GM12878 (cell line): ENCODE results near the gene HSPBAP1. TPM values are rescaled to one million over a fixed set of nuclear protein-coding genes. Genes with fewer than 3 reads are reported as not detected.

Experiments used
- BCLAF1 ChIP-seq: fragments of 450-650 bp; IDR thresholded peaks from 2 replicates; pipeline ENCODE4 v1.6.1; 2017; ENCODE audit warnings: antibody characterized with exemption, mild to moderate bottlenecking, moderate library complexity
- BHLHE40 ChIP-seq, 2 experiments: fragments of 450-650 bp in 1 of 2; IDR thresholded peaks; 2 replicates each; pipeline ENCODE4 v1.6.1; 2011 to 2017; ENCODE audit warnings: low read depth in 2 of 2, borderline replicate concordance in 1 of 2, improper control_type of control experiment in 1 of 2, low read length in 1 of 2, mild to moderate bottlenecking in 1 of 2
- BMI1 ChIP-seq: fragments of 450-650 bp; IDR thresholded peaks from 2 replicates; pipeline ENCODE4 v1.6.1; 2016; ENCODE audit warnings: mild to moderate bottlenecking, moderate library complexity, borderline replicate concordance
- DPF2 ChIP-seq: fragments of 450-650 bp; IDR thresholded peaks from 2 replicates; pipeline ENCODE4 v1.6.1; 2017; ENCODE audit warnings: mild to moderate bottlenecking
- EED ChIP-seq: sonication (generic); IDR thresholded peaks from 2 replicates; pipeline ENCODE4 v1.6.1; 2016; ENCODE audit warnings: antibody characterized with exemption, low read depth
- GATAD2B ChIP-seq: fragments of 450-650 bp; conservative IDR thresholded peaks from 2 replicates; pipeline ENCODE4 v1.6.1; 2017; ENCODE audit warnings: low read depth, mild to moderate bottlenecking, moderate library complexity
- IKZF2 ChIP-seq, 2 experiments: fragments of 450-650 bp; IDR thresholded peaks; 2 replicates each; pipeline ENCODE4 v1.6.1; 2017; ENCODE audit warnings: mild to moderate bottlenecking in 2 of 2, moderate library complexity in 2 of 2
- JUND ChIP-seq: IDR thresholded peaks from 2 replicates; pipeline ENCODE4 v1.6.1; 2012; ENCODE audit warnings: low read depth, mild to moderate bottlenecking, low read length, improper control_type of control experiment, moderate library complexity
- KLF5 ChIP-seq: fragments of 450-650 bp; IDR thresholded peaks from 2 replicates; pipeline ENCODE4 v1.6.1; 2014; ENCODE audit warnings: mild to moderate bottlenecking; ENCODE audit not compliant: partially characterized antibody
- LARP7 ChIP-seq: fragments of 450-650 bp; IDR thresholded peaks from 2 replicates; pipeline ENCODE4 v1.6.1; 2017; ENCODE audit warnings: mild to moderate bottlenecking
- MTA3 ChIP-seq: IDR thresholded peaks from 2 replicates; pipeline ENCODE4 v1.6.1; 2012; ENCODE audit warnings: low read length, inconsistent platforms, borderline replicate concordance
- MXI1 ChIP-seq: fragments of 150-350 bp; IDR thresholded peaks from 2 replicates; pipeline ENCODE4 v1.6.1; 2011; ENCODE audit warnings: low read depth, mild to moderate bottlenecking, inconsistent platforms, low read length, improper control_type of control experiment
- MYB ChIP-seq: fragments of 150-350 bp; IDR thresholded peaks from 2 replicates; pipeline ENCODE4 v1.6.1; 2014; ENCODE audit warnings: mild to moderate bottlenecking, low read depth, low read length, borderline replicate concordance
- NBN ChIP-seq: fragments of 450-650 bp; IDR thresholded peaks from 2 replicates; pipeline ENCODE4 v1.6.1; 2016
- NFXL1 ChIP-seq: fragments of 450-650 bp; IDR thresholded peaks from 2 replicates; pipeline ENCODE4 v1.6.1; 2017; ENCODE audit warnings: antibody characterized with exemption, mild to moderate bottlenecking, borderline replicate concordance
- PAX8 ChIP-seq: fragments of 450-650 bp; IDR thresholded peaks from 2 replicates; pipeline ENCODE4 v1.6.1; 2017; ENCODE audit warnings: mild to moderate bottlenecking, moderate library complexity
- RELA ChIP-seq: fragments of 450-650 bp; IDR thresholded peaks from 2 replicates; pipeline ENCODE4 v1.8.0; 2014; ENCODE audit warnings: borderline replicate concordance; ENCODE audit not compliant: partially characterized antibody
- SMAD5 ChIP-seq: IDR thresholded peaks from 2 replicates; pipeline ENCODE4 v1.6.1; 2016; ENCODE audit warnings: antibody characterized with exemption, low read depth
- SMC3 ChIP-seq: IDR thresholded peaks from 2 replicates; pipeline ENCODE4 v1.6.1; 2011; ENCODE audit warnings: low read length, improper control_type of control experiment, borderline replicate concordance
- TAF1 ChIP-seq: IDR thresholded peaks from 2 replicates; pipeline ENCODE4 v1.6.1; 2011; ENCODE audit warnings: mild to moderate bottlenecking, low read depth, low read length, borderline replicate concordance
- WRNIP1 ChIP-seq: IDR thresholded peaks from 2 replicates; pipeline ENCODE4 v1.6.1; 2011; ENCODE audit warnings: low read depth, low read length, improper control_type of control experiment, borderline replicate concordance
- ZNF24 ChIP-seq: fragments of 450-650 bp; IDR thresholded peaks from 2 replicates; pipeline ENCODE4 v1.6.1; 2017; ENCODE audit warnings: antibody characterized with exemption, mild to moderate bottlenecking
- ZSCAN29 ChIP-seq: fragments of 450-650 bp; IDR thresholded peaks from 2 replicates; pipeline ENCODE4 v1.6.1; 2017; ENCODE audit warnings: mild to moderate bottlenecking, moderate library complexity
- polyA plus RNA-seq, 11 experiments: library from polyadenylated mRNA; depleted of rRNA in 4 of 11; unstranded in 6 of 11; stranded (reverse) in 5 of 11; fragments of >200 nt; fragmentation: Nextera tagmentation in 4 of 11; fragmentation: Illumina TruSeq in 1 of 11; extraction: Ambion mirVana in 4 of 11; extraction: Trizol in 1 of 11; gene quantifications; 1 replicate in 1 of 11; 2 replicates in 10 of 11; pipeline versions ENCODE4 v1.2.1 to v1.2.3, GENCODE V29; 2011 to 2016; ENCODE audit warnings: inconsistent platforms in 2 of 11, missing spikeins in 2 of 11, low read depth in 1 of 11
- total RNA-seq, 4 experiments: library from RNA; depleted of rRNA in 3 of 4; stranded (reverse); fragments of >200 nt in 3 of 4; fragmentation: Illumina TruSeq in 1 of 4; extraction: Trizol in 1 of 4; gene quantifications; 2 replicates each; pipeline versions ENCODE4 v1.2.1 to v1.2.3, GENCODE V29; 2013 to 2021
- TF ChIP-seq, protein P1 (sequence below): fragments of 450-650 bp; IDR thresholded peaks from 2 replicates; pipeline ENCODE4 v1.6.1; 2018; ENCODE audit warnings: mild to moderate bottlenecking, low read depth, moderate library complexity; ENCODE audit not compliant: partially characterized antibody

The HSPBAP1 gene
- total and polyA plus RNA-seq, 10 of the 15 experiments (the other 5 are each of a cell fraction or from before 2014, with no cell fraction given): 3.2 to 10.3 (median 7.9) TPM

DNA sequence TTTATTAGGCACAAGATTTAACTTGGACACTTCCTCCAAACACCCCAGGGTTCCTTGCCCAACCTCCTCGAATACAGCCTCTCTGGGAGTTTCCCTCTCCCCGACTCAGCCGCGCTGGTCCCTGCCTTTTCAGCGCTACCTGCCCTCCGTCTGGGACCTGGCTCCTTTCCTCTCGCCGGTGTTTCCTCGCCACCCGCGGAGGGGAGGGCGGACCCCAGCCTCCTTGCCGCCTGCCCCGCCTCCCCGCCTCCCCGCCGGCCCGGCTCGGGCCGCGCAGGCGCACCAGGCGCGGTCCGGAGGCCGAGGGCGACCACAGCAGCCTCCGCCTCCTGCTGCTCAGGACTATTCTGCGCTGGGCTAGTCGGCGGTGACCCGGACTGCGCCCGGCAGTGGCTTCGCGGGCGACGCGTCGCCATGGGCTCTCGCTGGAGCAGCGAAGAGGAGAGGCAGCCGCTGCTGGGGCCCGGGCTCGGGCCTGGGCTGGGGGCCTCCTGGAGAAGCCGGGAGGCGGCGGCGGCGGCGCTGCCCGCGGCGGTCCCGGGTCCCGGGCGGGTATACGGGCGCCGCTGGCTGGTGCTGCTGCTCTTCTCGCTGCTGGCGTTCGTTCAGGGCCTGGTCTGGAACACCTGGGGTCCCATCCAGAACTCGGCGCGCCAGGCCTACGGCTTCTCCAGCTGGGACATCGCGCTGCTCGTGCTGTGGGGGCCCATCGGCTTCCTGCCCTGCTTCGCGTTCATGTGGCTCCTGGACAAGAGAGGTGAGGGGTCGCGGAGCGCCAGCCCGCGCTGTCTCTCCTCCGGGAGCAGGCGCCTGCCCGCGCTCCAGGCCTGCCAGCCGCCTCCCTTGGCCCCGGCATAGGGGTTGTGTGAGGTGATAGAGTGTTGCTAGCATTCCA, 1.4 kb upstream of the HSPBAP1 start, which contains the start of gene SLC49A4 (continued):
- TF ChIP-seq MXI1: 0 out of 2 replicates have a peak, but pooled peaks have one; percentile 54
- TF ChIP-seq LARP7: peak; percentile 53; the same call in 1 of the 2 replicates
- no peak for TF ChIP-seq WRNIP1
- no peak for TF ChIP-seq EED
- TF ChIP-seq MTA3: no peak
- TF ChIP-seq SMC3: no peak
- TF ChIP-seq ZSCAN29: peak; percentile 60; the same call in 1 of the 2 replicates
- TF ChIP-seq DPF2: peak; percentile 75
- TF ChIP-seq MYB: no peak
- TF ChIP-seq PAX8: no peak
- TF ChIP-seq TAF1: 0 out of 2 replicates have a peak, but pooled peaks have one; percentile 22
- TF ChIP-seq KLF5: peak; percentile 49
- no peak for TF ChIP-seq RELA
- 0 out of 2 replicates have a peak, but pooled peaks have one; percentile 24 for TF ChIP-seq NBN
- TF ChIP-seq BMI1: no peak
- TF ChIP-seq IKZF2 (IDR thresholded peaks at IDR 0.05): 0 out of 4 replicates have a peak, but pooled peaks of 1 of the 2 experiments have one; percentile 12
- TF ChIP-seq ZNF24: 0 out of 2 replicates have a peak, but pooled peaks have one; percentile 23
- 0 out of 2 replicates have a peak, but pooled peaks have one; percentile 41 for TF ChIP-seq NFXL1
- no peak for TF ChIP-seq SMAD5
- TF ChIP-seq, protein P1, sequence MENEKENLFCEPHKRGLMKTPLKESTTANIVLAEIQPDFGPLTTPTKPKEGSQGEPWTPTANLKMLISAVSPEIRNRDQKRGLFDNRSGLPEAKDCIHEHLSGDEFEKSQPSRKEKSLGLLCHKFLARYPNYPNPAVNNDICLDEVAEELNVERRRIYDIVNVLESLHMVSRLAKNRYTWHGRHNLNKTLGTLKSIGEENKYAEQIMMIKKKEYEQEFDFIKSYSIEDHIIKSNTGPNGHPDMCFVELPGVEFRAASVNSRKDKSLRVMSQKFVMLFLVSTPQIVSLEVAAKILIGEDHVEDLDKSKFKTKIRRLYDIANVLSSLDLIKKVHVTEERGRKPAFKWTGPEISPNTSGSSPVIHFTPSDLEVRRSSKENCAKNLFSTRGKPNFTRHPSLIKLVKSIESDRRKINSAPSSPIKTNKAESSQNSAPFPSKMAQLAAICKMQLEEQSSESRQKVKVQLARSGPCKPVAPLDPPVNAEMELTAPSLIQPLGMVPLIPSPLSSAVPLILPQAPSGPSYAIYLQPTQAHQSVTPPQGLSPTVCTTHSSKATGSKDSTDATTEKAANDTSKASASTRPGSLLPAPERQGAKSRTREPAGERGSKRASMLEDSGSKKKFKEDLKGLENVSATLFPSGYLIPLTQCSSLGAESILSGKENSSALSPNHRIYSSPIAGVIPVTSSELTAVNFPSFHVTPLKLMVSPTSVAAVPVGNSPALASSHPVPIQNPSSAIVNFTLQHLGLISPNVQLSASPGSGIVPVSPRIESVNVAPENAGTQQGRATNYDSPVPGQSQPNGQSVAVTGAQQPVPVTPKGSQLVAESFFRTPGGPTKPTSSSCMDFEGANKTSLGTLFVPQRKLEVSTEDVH: no peak
- no peak for TF ChIP-seq JUND
- TF ChIP-seq BHLHE40 (IDR thresholded peaks at IDR 0.05; ENCODE audit: borderline replicate concordance in 1 of 2, low read depth in 2 of 2, low read length in 1 of 2): peak in 1 of 2 experiments; percentile 52; a peak in 1 of 4 replicates
- no peak; the same call in 1 of the 2 replicates for TF ChIP-seq BCLAF1
- TF ChIP-seq GATAD2B: peak; percentile 93
